ENCODE measurements around the gene SLC34A2.
A peak's percentile ranks its signal among the peaks of the same experiment; 100 is the strongest.

Gene SLC34A2

DNA sequence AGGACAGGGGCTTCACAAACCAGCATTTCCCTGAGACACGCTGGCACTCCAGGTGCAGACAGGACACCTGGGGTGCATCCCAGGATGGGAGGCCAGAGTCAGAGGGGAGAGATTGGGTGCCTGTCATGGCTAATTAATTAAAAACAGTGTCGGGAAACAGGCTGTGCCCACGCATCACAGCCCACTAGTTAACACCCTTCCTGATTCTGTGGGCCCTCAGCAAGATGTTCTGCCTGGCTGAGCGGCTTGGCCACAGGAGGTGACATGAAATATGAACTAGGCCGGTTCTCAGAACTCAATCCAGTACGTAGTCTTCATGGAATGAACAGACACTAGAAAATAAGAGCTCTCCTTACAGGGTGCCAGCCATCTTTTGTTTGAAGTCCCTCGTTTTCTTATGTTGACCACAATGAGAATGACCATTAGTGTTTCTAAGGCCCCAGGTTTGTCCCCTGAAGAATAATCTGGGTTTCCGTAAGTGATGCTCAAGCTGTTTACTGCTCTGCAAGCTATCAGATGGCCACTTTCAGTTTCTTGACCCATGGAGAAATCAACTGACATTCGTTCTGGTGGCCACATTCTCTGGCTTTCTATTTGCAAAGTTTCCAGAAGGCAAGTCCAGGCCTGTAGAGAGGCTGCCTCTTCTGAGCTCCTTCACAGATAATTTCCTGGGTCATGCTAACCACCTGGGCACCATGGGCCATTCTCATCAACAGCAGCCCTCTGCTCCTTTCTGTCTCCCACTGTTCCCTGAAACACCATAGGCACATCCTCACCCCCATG lies 72.3 kb downstream of the SLC34A2 start:
- DNase-seq = peak; percentile 96

Data from NCI-H187 treated with DMSO at 0.1 percent for 48 hours (cell line).